Spleen (tissue), 11 donors: ENCODE data around the gene KIAA1614. TPM values are rescaled to one million over a fixed set of nuclear protein-coding genes. Genes with fewer than 3 reads are reported as not detected.

ENCODE experiments used
- DNase-seq: peaks from one replicate; pipeline ENCODE4 v3.0.0-alpha.2; 2020
- H3K27ac ChIP-seq, 8 donors: fragments of 200-600 bp; sonication (generic) in 7 of 8; 1 replicate in 4 of 8; 2 replicates in 4 of 8; pipeline versions ENCODE4 v1.5.0 to v1.8.0; 2016 to 2021; ENCODE audit warnings: inconsistent platforms in 4 of 8, mild to moderate bottlenecking in 4 of 8, moderate library complexity in 1 of 8
- H3K27me3 ChIP-seq, 7 donors: fragments of 200-600 bp; sonication (generic) in 6 of 7; replicated peaks in 1 of 7; 1 replicate in 4 of 7; 2 replicates in 3 of 7; pipeline versions ENCODE4 v1.5.0 to v1.8.0; 2016 to 2021; ENCODE audit warnings: inconsistent platforms in 3 of 7, mild to moderate bottlenecking in 1 of 7
- H3K36me3 ChIP-seq, 6 donors: fragments of 200-600 bp; sonication (generic) in 5 of 6; 1 replicate in 4 of 6; 2 replicates in 2 of 6; pipeline versions ENCODE4 v1.5.0 to v1.8.0; 2016 to 2021; ENCODE audit warnings: inconsistent platforms in 2 of 6
- H3K4me1 ChIP-seq, 6 donors: fragments of 200-600 bp; sonication (generic) in 5 of 6; 1 replicate in 3 of 6; 2 replicates in 3 of 6; pipeline versions ENCODE4 v1.5.0 to v1.8.0; 2016 to 2021; ENCODE audit warnings: inconsistent platforms in 3 of 6
- H3K4me3 ChIP-seq, 8 donors: fragments of 200-600 bp; sonication (generic) in 7 of 8; 1 replicate in 4 of 8; 2 replicates in 4 of 8; pipeline versions ENCODE4 v1.5.0 to v1.8.0; 2016 to 2021; ENCODE audit warnings: inconsistent platforms in 4 of 8, mild to moderate bottlenecking in 4 of 8, moderate library complexity in 2 of 8
- H3K9me3 ChIP-seq, 8 donors: fragments of 200-600 bp; sonication (generic) in 7 of 8; 1 replicate in 4 of 8; 2 replicates in 4 of 8; pipeline versions ENCODE4 v1.5.0 to v1.8.0; 2016 to 2021; ENCODE audit warnings: inconsistent platforms in 4 of 8
- POLR2A ChIP-seq, 3 donors: fragments of 450-650 bp; IDR thresholded peaks; one replicate each; pipeline ENCODE4 v1.5.1; 2017; ENCODE audit warnings: antibody characterized with exemption in 3 of 3, mild to moderate bottlenecking in 1 of 3
- POLR2AphosphoS5 ChIP-seq, 3 donors: sonication (generic); formaldehyde crosslinking; IDR thresholded peaks; one replicate each; pipeline ENCODE4 v1.5.1; 2017; ENCODE audit warnings: antibody characterized with exemption in 3 of 3
- WGBS, 5 donors: extraction: QIAGEN DNeasy Blood & Tissue Kit in 3 of 5; methylation state at CpG; one replicate each; pipeline versions ENCODE4 v1.1.5 to v1.1.7; 2013 to 2018; 5-methylcytosine and 5-hydroxymethylcytosine counted together
- intact Hi-C: fragments of 100-400 bp; cut with DNase I; formaldehyde crosslinking; loops from one replicate; pipeline ENCODE4 v1.15.0; 2023; ENCODE audit warnings: low total_unique reads
- polyA plus RNA-seq, 3 donors: library from polyadenylated mRNA; stranded (reverse); fragments of 200-250 nt; gene quantifications; one replicate each; pipeline ENCODE4 v1.2.1, GENCODE V29; 2013
- total RNA-seq, 7 donors: library from RNA; depleted of rRNA in 3 of 7; stranded (reverse); fragments of >200 nt in 3 of 7; fragmentation: NEBNext Ultra II Directional in 4 of 7; extraction: Animal tissue kit (Norgen Biotek cat#: 25700) in 4 of 7; gene quantifications; one replicate each; pipeline versions ENCODE4 v1.1.0 to v1.2.1, GENCODE V29; 2016 to 2021
- TF ChIP-seq, protein P1 (sequence below), 11 experiments: fragments of 200-600 bp in 7 of 11; fragments of 450-650 bp in 4 of 11; sonication (generic) in 4 of 11; IDR thresholded peaks in 8 of 11; conservative IDR thresholded peaks in 3 of 11; 1 replicate in 7 of 11; 2 replicates in 4 of 11; pipeline versions ENCODE4 v1.4.0 to v1.8.0; 2016 to 2021; ENCODE audit warnings: antibody characterized with exemption in 11 of 11, inconsistent platforms in 4 of 11, mild to moderate bottlenecking in 1 of 11
- donor health status: healthy with polysubstance abuse.
- donor health status: DM: no; HTN: no; CAD: no; lungs with moderate emphysema.
- donor health status: DM: no; HTN: no; CAD: no.
- donor health status: Bipolar disorder and iron deficiency.
- donor health status: healthy.
- donor health status: DM: no; HTN: no; CAD: no.
- donor health status: DM: yes; HTN: yes; CAD: no.

KIAA1614 gene
- total and polyA plus RNA-seq, 10 donors, result 0.50 to 7.4 (median 3.0) TPM

DNA sequence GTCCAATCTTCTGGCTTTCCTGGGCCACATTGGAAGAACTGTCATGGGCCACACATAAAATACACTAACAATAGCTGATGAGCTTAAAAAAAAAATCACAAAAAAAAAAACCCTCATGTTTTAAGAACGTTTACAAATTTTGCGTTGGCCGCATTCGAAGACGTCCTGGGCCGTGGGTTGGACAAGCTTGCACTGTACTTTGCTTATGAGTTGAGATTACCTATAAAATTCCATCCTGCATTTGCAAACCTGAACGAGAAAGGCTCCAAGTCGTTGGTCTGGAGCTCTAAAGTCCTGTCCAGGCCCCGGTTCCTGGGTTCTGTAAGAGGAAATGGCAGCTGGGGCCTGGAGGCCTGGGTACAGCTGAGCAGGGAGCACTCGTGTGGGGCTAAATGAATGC, 51.4 kb downstream of the KIAA1614 start:
- no peak for DNase-seq
- intact Hi-C loops, result no loop called here
- Histone ChIP-seq H3K4me1 (peaks cover 0 to 7% (median 0%) of the 10 kb centered on the region in 6 donors), H3K4me3 (no peak overlapping the region), H3K27me3 (no peaks in the 10 kb centered on the region), H3K36me3 (peaks cover 0 to 81% (median 3%) of the 10 kb centered on the region in 6 donors), H3K9me3 (no peaks in the 10 kb centered on the region), H3K27ac (no peak overlapping the region)
- no peak for TF ChIP-seq POLR2AphosphoS5 (IDR thresholded peaks at IDR 0.05)
- TF ChIP-seq, protein P1, sequence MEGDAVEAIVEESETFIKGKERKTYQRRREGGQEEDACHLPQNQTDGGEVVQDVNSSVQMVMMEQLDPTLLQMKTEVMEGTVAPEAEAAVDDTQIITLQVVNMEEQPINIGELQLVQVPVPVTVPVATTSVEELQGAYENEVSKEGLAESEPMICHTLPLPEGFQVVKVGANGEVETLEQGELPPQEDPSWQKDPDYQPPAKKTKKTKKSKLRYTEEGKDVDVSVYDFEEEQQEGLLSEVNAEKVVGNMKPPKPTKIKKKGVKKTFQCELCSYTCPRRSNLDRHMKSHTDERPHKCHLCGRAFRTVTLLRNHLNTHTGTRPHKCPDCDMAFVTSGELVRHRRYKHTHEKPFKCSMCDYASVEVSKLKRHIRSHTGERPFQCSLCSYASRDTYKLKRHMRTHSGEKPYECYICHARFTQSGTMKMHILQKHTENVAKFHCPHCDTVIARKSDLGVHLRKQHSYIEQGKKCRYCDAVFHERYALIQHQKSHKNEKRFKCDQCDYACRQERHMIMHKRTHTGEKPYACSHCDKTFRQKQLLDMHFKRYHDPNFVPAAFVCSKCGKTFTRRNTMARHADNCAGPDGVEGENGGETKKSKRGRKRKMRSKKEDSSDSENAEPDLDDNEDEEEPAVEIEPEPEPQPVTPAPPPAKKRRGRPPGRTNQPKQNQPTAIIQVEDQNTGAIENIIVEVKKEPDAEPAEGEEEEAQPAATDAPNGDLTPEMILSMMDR (IDR thresholded peaks at IDR 0.05 in 8 of 11, conservative IDR thresholded peaks at IDR 0.05 in 3 of 11), result no peak
- no peak for TF ChIP-seq POLR2A (IDR thresholded peaks at IDR 0.05)
- 81 to 91% (median 88%) methylated on average over 10 of the region's 10 CpGs for WGBS, 5 donors

- H3K4me3 ChIP-seq, result no peak overlapping the region
- no peak overlapping the region for H3K27ac ChIP-seq
- no peaks in the 10 kb centered on the region for H3K9me3 ChIP-seq
- DNase-seq, result no peak
- H3K4me1 ChIP-seq, result peaks cover 0 to 7% (median 0%) of the 10 kb centered on the region in 6 donors
- intact Hi-C loops, result no loop called here
- WGBS, 5 donors, result 78 to 91% (median 90%) methylated on average over 6 of the region's 6 CpGs
- H3K36me3 ChIP-seq, result peaks cover 0 to 81% (median under 1%) of the 10 kb centered on the region in 6 donors
- TF ChIP-seq, protein P1 (IDR thresholded peaks at IDR 0.05 in 8 of 11, conservative IDR thresholded peaks at IDR 0.05 in 3 of 11), result no peak
- TF ChIP-seq POLR2A (IDR thresholded peaks at IDR 0.05) (no peak), POLR2AphosphoS5 (IDR thresholded peaks at IDR 0.05) (no peak)
- no peaks in the 10 kb centered on the region for H3K27me3 ChIP-seq
Observed at GRCh38 chr1:180964595-180964994, 51.9 kb downstream of the KIAA1614 start.

DNA sequence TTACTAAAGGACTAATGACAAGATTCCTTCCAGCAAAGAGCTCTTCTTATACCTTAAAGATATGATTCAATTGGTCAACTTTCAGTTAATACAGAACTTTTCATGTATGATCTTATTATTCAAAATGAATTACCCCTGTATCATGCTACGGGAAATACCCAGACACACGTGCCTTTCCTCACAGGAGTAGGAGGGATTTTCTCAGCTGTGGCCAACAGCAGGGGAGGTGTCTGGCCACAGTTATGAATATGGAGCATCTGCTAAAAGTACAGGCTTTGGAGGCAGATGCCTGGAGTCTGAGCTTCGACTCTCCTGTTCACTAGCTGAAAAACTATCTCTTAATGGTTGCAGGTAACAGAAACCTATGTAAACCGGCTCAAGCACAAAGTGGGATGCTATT, 53.6 kb downstream of the KIAA1614 start:
- H3K27ac ChIP-seq, result no peak overlapping the region
- TF ChIP-seq POLR2A (IDR thresholded peaks at IDR 0.05) (no peak), POLR2AphosphoS5 (IDR thresholded peaks at IDR 0.05) (no peak)
- TF ChIP-seq, protein P1 (IDR thresholded peaks at IDR 0.05 in 8 of 11, conservative IDR thresholded peaks at IDR 0.05 in 3 of 11), result no peak
- H3K4me1 ChIP-seq, result peaks cover 0 to 20% (median 0%) of the 10 kb centered on the region in 6 donors
- no peak overlapping the region for H3K4me3 ChIP-seq
- intact Hi-C loops, result no loop called here
- WGBS, 5 donors, result 81 to 89% (median 87%) methylated on average over 4 of the region's 4 CpGs
- H3K9me3 ChIP-seq, result no peaks in the 10 kb centered on the region
- H3K36me3 ChIP-seq, result peaks cover 0 to 80% (median 3%) of the 10 kb centered on the region in 6 donors
- H3K27me3 ChIP-seq, result no peaks in the 10 kb centered on the region
- DNase-seq, result no peak

DNA sequence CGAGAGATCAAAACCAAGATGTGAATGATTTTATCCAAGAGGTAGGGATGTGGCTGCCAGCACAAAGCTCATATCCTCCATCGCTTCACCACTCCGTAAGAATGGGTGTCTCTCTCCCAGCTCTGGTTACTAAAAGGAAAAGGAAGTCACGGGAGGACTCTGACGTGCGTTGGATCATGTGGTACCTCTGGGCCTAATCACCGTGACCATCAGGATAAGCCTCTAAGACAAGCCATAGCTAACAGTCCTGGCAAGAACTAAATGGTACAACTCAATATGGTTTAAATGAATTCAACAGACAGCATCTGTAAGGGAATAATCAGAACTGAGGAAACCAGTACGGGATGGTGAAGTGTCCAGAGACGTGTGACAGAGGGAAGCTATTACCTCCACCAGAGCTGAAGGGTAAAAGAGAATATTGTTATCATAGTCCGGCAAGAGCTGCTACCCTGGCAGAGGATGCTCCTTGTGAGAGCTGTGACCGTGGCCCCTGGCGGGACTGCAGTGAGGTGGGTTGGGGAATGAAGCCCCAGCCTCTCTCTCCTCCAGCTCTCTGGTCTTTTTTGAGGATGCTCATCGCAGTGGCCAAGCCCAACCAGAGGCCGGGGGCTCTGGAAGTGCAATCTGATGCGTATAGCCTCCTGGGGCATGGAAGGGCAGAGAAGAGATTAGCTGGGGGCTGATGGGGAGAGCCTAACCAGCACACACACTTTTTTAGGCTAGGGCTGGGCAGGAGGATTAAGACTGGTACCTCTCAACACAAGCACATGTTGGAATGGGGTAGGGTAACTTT, 54.2 kb downstream of the KIAA1614 start:
- WGBS, 5 donors, result 84 to 90% (median 85%) methylated on average over 15 of the region's 15 CpGs
- Histone ChIP-seq H3K36me3 (peaks cover 0 to 81% (median 7%) of the 10 kb centered on the region in 6 donors), H3K27ac (no peak overlapping the region), H3K4me1 (peaks cover 0 to 18% (median 0%) of the 10 kb centered on the region in 6 donors), H3K4me3 (no peak overlapping the region), H3K27me3 (no peaks in the 10 kb centered on the region), H3K9me3 (no peaks in the 10 kb centered on the region)
- intact Hi-C loops, result no loop called here
- no peak for DNase-seq
- TF ChIP-seq POLR2A (IDR thresholded peaks at IDR 0.05) (no peak), POLR2AphosphoS5 (IDR thresholded peaks at IDR 0.05) (no peak)
- TF ChIP-seq, protein P1 (IDR thresholded peaks at IDR 0.05 in 8 of 11, conservative IDR thresholded peaks at IDR 0.05 in 3 of 11), result no peak
